Neutrophil (primary cell): Measurements from ENCODE around the gene MLPH.
A peak's percentile ranks its signal among the peaks of the same experiment; 100 is the strongest.

Source experiments
- H3K27ac ChIP-seq: fragments of 200-600 bp; sonication (generic); 2 replicates; pipeline ENCODE4 v1.5.1; 2016; ENCODE audit warnings: mild to moderate bottlenecking, moderate library complexity
- H3K27me3 ChIP-seq: fragments of 200-600 bp; sonication (generic); 2 replicates; pipeline ENCODE4 v1.6.0; 2016; ENCODE audit warnings: mild to moderate bottlenecking
- H3K36me3 ChIP-seq: fragments of 200-600 bp; sonication (generic); 2 replicates; pipeline ENCODE4 v1.5.1; 2017
- H3K4me1 ChIP-seq, 2 experiments: fragments of 200-600 bp in 1 of 2; sonication (generic) in 1 of 2; 1 replicate in 1 of 2; 2 replicates in 1 of 2; pipeline versions ENCODE4 v1.5.1 to v1.6.1; 2013 to 2016; ENCODE audit warnings: low read depth in 1 of 2, low read length in 1 of 2, mild to moderate bottlenecking in 1 of 2, moderate library complexity in 1 of 2; ENCODE audit not compliant: control insufficient read depth in 1 of 2, insufficient read depth in 1 of 2
- H3K4me3 ChIP-seq, 2 experiments: fragments of 200-600 bp in 1 of 2; sonication (generic) in 1 of 2; 1 replicate in 1 of 2; 2 replicates in 1 of 2; pipeline ENCODE4 v1.5.1; 2013 to 2016; ENCODE audit warnings: low read depth in 1 of 2, low read length in 1 of 2, mild to moderate bottlenecking in 1 of 2, moderate library complexity in 1 of 2
- H3K9me3 ChIP-seq: fragments of 200-600 bp; sonication (generic); 2 replicates; pipeline ENCODE4 v1.5.1; 2016
- TF ChIP-seq, protein P1 (sequence below): fragments of 200-600 bp; sonication (generic); IDR thresholded peaks from 2 replicates; pipeline ENCODE4 v1.5.1; 2016; ENCODE audit warnings: antibody characterized with exemption

Gene MLPH

DNA sequence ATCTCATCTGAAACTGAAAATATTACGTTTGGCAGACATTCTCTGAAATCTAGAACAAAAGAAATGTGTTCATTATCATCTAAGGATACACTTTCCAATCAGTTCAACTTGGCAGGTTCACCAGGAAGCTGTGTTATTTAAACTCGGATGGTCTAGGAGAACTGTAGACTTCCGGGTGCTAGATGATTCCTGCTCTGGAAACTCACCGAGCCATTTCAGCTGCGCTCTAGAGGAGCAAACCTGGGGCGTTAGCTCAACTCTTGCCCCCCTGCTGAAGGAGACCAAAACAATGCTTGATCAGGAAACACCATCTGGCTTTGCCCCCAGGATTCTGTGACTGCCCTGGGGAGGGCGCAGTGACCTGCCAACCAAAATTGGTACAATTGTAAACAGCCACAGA, 22.9 kb downstream of the MLPH start:
- no peaks in the 10 kb centered on the region for H3K4me1 ChIP-seq
- H3K9me3 ChIP-seq = no peaks in the 10 kb centered on the region
- H3K4me3 ChIP-seq = no peak overlapping the region
- no peaks in the 10 kb centered on the region for H3K36me3 ChIP-seq
- H3K27me3 ChIP-seq = peaks cover 48% of the 10 kb centered on the region
- TF ChIP-seq, protein P1, sequence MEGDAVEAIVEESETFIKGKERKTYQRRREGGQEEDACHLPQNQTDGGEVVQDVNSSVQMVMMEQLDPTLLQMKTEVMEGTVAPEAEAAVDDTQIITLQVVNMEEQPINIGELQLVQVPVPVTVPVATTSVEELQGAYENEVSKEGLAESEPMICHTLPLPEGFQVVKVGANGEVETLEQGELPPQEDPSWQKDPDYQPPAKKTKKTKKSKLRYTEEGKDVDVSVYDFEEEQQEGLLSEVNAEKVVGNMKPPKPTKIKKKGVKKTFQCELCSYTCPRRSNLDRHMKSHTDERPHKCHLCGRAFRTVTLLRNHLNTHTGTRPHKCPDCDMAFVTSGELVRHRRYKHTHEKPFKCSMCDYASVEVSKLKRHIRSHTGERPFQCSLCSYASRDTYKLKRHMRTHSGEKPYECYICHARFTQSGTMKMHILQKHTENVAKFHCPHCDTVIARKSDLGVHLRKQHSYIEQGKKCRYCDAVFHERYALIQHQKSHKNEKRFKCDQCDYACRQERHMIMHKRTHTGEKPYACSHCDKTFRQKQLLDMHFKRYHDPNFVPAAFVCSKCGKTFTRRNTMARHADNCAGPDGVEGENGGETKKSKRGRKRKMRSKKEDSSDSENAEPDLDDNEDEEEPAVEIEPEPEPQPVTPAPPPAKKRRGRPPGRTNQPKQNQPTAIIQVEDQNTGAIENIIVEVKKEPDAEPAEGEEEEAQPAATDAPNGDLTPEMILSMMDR = no peak
- no peak overlapping the region for H3K27ac ChIP-seq

DNA sequence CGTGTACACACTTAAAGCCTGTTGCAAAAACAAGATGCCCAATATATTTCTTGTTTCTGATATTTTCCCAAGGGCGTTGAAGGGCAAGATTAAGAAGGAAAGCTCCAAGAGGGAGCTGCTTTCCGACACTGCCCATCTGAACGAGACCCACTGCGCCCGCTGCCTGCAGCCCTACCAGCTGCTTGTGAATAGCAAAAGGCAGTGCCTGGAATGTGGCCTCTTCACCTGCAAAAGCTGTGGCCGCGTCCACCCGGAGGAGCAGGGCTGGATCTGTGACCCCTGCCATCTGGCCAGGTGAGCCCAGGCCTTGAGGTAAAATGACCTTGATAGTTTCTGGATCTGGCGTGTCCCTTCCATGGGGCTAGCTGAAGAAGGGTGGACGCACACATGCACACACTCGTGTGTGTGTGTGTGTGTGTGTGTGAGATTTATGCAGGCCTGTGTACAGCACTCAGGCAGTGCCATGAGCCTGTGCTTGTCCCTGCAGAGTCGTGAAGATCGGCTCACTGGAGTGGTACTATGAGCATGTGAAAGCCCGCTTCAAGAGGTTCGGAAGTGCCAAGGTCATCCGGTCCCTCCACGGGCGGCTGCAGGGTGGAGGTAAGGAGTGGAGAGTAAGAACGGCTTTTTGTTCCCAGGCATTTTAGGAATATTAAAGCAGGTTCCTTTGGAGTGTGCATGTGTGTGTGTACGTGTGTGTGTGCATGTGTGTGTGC, 23.6 kb downstream of the MLPH start:
- H3K27me3 ChIP-seq = peaks cover 40% of the 10 kb centered on the region
- H3K9me3 ChIP-seq = no peaks in the 10 kb centered on the region
- no peak overlapping the region for H3K27ac ChIP-seq
- H3K4me3 ChIP-seq = no peak overlapping the region
- H3K36me3 ChIP-seq = no peaks in the 10 kb centered on the region
- TF ChIP-seq, protein P1 = no peak
- H3K4me1 ChIP-seq = no peaks in the 10 kb centered on the region

DNA sequence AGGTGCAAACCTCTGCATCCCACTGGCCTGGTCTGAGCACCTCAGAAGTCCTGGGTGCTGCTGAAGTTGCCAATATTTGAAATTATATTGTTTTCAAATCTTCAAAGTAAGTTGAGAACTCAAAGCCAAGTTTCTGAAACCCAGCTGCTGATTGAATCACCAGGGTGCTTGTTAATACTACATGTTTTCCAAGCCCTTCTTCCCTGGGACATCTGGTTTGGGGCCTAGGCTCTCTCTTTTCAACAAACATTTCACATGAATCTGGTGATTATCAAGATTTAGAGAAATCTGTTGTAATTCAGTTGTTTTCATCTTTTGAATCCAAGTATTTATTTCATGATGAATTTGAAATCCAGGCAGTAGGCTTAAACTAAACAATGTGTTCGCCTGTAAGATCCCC, 24.4 kb downstream of the MLPH start:
- Histone ChIP-seq H3K9me3 (no peaks in the 10 kb centered on the region), H3K4me3 (no peak overlapping the region), H3K4me1 (no peaks in the 10 kb centered on the region), H3K27me3 (peaks cover 37% of the 10 kb centered on the region), H3K27ac (no peak overlapping the region), H3K36me3 (no peaks in the 10 kb centered on the region)
- TF ChIP-seq, protein P1 = no peak

DNA sequence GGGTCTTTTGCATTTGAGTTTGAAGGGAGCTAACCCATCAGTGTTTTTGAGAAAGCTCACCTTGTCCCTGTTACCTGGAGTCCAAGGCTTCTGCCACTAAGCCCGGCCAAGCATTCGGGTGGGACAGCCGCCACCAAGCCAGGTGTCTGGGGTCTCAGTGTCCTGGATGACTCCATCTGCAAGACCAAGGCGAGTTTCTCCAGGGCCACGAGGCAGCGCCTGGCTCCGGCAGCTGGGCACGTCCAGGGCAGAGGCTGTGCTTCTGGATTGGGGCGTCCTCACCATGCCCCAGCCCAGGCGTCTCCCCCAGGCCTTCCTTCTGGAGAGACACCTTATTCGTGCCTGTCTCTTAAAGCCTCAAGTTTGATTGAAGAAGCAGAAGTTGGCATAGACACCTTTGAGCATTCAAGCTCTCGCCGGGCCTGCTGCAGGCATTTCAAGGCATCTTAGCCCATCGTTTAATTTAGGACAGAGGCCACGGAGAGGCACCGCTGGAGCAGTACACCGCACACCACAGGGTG, 24.9 kb downstream of the MLPH start:
- no peak overlapping the region for H3K27ac ChIP-seq
- TF ChIP-seq, protein P1 = no peak
- H3K27me3 ChIP-seq = peaks cover 34% of the 10 kb centered on the region
- H3K4me3 ChIP-seq = no peak overlapping the region
- H3K4me1 ChIP-seq = no peaks in the 10 kb centered on the region
- no peaks in the 10 kb centered on the region for H3K36me3 ChIP-seq
- H3K9me3 ChIP-seq = no peaks in the 10 kb centered on the region

DNA sequence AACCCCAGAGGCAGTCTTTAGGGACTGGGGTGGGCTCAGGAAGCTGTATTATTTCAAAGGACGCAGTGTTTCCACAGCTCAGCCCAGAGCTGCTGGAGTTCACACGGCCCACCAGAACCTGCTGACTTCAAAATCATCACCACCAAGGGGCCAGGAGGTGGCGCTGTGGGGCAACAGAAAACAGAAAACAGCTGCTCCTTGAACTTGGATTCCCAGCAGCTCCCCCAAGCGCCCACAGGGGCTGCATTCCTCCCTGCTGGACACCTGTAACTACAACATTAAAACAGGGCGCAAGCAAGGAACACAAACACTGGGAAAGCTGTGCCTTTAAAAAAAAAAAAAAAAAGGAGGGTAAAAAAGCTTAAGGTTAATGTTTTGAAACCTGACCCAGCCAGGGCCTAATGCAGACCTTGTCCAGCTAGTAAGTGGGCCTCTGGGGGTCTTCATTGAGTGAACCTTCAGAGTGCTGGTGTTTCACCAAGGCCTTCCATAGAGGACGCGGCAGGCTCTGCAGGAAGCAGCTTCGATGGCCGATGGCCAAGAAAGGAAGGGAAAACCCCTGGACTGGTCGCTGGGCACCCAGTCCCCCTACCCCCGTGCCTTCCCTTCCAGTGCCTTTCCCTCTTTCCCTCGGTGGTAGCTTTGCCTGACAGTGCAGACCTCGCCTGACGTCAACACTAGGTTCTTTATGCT, 25.9 kb downstream of the MLPH start:
- Histone ChIP-seq H3K27me3 (peaks cover 25% of the 10 kb centered on the region), H3K27ac (no peak overlapping the region), H3K9me3 (no peaks in the 10 kb centered on the region), H3K36me3 (no peaks in the 10 kb centered on the region), H3K4me3 (no peak overlapping the region), H3K4me1 (no peaks in the 10 kb centered on the region)
- TF ChIP-seq, protein P1 = peak; percentile 58
